Amygdala (tissue), 56 donors: Measurements from ENCODE around the gene SYNC.
"Not testable (repeated sequence)": the region's sequence is repeated elsewhere in the genome, so short reads cannot be mapped to it uniquely, and the experiment has no call there.

Experiments used
- DNase-seq, 56 donors: peaks; one replicate each; lab custom pipeline; 2025; lab: John Stamatoyannopoulos, UW

The SYNC gene

GRCh38 chr1:32695098-32695904, 7.3 kb downstream of the SYNC start:
- peak in 23 of 56 donors; percentile 1 to 59 (median 28) for DNase-seq

DNA sequence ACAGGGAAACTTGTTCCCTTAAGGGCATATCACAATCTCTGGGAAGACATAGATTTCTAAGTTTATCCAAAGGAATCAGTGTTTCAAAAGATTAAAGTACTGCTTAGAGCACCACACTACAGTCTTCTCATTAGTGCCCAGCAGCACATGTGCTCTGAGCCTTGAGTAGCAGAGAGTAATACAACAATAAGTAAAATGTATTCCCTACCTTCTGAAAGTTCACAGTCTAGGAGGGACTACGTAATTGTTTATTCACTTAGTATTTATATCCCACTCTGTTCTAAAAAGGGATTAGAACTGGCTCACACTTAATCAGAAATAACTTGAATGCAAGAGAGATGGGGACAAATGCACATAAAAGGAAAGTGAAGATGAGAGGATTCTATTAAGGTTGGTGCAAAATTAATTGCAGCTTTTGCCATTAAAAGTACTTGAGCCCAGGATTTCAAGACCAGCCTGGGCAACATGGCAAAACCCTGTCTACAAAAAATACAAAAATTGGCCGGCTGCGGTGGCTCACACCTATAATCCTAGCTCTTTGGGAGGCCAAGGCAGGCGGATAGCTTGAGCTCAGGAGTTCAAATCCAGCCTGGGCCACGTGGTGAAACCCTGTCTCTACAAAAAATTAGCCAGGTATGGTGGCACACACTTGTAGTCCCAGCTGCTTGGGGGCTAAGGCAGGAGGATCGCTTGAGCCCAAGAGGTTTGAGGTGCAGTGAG, 9.0 kb downstream of the SYNC start:
- DNase-seq, result no peak

DNA sequence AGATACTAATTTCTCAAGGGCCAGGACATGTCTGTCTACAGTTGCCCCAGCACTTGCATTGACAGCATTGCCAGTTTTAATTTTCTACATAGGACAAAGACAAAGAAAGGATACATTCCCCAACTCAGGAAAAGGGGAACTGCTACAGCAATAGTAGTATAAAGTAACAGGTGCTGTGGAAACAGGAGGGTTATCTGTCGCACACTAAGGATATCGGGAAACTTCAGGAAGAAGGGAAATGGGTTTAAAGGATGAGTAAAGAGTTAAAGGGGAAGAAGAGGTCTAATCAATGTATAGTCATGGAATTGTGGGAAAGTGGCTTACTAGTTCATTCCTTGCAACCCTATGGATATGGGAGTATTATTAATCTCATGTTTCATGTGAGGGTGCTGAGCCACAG, 16.2 kb downstream of the SYNC start:
- no peak for DNase-seq

- DNase-seq, result no peak
Measured at GRCh38 chr1:32685498-32685897, 17.1 kb downstream of the SYNC start.

DNA sequence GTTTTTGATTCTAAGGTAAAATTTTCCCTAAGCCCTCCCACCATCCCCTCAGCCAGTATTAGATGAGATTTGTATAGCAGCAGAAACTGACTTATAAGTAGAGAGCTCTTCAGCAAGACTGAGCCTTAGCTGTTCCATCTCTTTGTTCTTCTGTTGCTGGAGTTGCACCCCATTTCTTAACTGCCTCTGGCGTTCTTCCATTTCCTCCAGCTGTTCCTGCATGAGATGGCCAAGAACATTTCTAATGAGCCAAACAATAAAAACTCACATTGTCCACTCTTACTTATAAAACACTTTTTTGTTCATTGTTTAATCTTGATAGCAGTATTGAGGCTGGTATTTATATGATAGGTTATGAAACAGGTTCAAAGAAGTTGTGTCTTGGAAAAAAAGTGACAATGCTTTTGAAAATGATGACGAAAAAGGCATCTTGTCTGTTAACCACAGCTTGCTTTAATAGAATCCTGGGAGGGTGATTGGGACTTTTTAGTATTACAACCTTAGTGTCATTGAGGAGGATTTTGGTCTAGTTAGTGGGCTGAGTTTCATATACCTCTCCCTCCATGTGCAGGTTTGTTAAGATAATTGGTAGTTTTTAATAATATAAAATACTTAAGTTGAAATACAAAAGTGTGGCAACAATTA, 18.3 kb downstream of the SYNC start:
- peak in 2 of 56 donors; percentile 5 to 7 for DNase-seq

DNA sequence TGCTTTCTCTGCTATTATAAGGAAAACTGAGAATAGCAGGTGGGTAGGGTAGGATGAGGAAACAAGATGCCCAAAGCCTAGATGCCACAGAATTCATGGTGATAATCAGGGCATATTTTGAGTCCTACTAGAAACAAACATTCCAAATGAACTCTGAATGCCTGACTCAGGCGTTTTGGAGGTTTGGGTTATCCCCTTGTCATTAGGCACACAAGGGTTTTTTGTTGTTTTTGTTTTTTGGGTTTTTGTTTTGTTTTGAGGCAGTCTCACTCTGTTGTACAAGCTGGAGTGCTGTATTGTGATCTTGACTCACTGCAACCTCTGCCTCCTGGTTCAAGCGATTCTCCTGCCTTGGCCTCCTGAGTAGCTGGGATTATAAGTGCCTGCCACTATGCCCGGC, 19.2 kb downstream of the SYNC start:
- no peak for DNase-seq

GRCh38 chr1:32681999-32682398, 20.6 kb downstream of the SYNC start:
- DNase-seq, result no peak

DNA sequence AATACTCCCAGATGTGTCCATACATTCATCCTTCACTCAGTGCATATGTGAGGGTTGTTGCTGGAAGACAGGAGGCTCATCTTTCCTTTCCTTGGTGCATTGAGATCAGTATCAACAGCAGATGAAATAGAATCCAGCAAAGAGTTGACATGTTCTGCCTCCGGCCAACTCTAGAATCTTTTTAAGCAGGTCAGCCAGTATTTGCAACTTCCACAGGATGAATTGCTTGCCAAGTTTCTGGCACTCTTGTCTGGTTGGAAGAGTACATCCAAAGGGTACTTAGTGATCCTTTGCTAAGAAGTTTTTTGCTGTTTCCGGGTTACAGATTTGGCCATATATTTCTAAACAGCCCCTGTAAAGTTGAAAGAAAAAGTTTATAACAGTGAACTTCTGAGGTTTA, 21.1 kb downstream of the SYNC start:
- peak in 3 of 56 donors; percentile 9 to 13 (median 12) for DNase-seq

DNA sequence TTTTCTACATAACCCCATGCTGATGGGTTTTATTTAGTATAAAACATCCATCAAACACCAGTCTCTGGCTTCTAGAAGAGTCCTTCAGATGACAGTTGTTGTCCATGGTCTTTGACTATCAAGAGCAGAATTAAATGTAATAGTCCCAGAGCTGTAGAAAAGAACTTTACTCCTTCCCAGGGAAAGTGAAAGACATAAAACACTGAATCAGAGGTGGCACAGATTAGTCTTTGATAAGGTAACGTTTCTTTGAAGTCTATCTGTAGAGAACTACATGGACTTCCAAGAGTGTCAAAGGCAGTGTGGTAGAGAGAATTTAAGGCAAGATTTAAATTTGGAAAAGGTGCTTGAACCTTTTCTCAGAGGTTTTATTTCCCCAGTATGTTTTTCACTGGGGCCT, 21.9 kb downstream of the SYNC start:
- DNase-seq, result no peak

DNA sequence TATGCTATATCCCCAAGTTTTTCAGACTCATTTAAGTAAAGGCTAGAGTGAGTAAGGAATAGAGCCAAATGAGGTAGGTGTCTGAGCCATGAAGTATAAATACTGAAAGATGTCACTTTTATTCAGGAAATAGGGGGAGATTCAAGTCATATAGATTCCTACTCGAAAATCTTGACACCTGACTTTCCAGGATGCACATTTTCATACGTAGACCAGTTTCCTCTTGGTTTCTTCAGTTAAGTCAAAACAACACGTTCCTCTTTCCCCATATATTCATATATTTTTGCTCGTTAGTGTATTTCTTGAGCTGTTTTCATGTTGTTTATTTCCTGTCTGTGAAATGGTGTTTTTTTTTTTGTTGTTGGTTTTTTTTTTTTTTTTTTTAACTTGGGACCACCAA, 22.6 kb downstream of the SYNC start:
- not testable (repeated sequence) for DNase-seq

DNA sequence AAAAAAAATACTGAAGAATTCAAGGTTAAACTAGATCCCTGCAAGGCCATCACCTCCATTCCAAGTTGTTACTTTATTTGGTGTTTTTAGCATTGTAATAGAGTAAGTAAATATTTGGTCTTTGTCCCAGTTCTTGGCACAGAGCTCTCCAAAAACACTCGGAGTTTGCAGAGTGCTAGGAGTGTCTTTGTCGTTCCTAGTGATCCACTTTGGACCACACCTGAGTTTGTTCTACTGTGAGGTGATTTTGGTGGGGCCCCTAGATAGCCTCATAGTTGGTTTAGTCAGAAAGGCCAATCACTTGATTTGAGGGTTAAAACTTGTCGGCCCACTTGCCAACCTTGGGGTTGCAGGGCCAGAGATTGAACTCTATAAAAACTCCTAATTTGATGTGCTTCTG, 25.6 kb downstream of the SYNC start:
- DNase-seq, result no peak

GRCh38 chr1:32668716-32669115, 33.9 kb downstream of the SYNC start:
- not testable (repeated sequence) for DNase-seq

DNA sequence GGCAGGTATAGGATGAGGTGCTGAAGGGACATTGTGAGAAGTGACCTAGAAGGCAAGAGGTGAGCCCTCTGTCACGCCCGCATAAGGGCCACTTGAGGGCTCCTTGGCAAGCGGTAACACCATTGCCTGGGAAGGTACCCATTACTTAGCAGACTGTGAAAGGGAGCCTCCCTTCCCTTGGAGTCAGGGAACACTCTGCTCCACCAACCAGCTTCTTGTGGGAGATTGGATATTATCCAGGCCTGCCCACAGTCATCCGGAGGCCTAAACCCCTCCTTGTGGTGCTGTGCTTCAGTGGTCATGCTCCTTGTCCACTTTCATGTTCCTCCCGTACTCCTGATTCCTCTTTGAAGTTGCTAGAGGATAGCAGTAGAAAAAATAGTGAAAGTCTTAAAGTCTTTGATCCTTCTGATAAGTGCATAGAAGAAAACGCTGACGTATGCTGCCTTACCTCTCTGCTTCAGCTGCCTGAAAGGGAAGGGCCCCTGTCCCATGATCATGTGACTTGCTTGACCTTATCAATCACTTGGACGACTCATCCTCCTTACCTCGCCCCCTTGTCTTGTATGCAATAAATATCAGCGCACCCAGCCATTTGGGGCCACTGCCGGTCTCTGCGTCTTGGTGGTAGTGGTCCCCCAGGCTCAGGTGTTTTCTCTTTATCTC, 35.5 kb downstream of the SYNC start:
- DNase-seq, result no peak

GRCh38 chr1:32665915-32666314, 36.7 kb downstream of the SYNC start:
- DNase-seq, result no peak

DNA sequence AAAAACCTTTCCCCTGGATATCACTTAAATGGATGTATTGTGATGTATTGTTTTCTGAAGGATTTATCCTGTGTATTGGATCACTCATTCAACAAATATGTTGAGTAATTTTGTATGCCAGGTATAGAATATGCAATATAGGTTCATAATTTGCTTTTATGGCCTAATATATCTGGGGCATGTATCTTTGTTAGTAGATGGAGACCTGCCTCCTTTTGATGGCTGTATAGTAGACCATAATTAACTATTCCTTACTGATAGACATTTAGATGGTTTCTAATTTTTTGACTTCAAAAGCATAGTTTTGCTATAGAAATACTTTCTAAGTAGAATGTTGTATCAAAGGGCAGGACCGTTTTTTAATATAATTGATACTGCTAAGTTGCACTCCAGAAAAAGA, 43.0 kb downstream of the SYNC start:
- DNase-seq, result no peak

- DNase-seq, result no peak
Measured at GRCh38 chr1:32652244-32652962, 50.2 kb downstream of the SYNC start.

- DNase-seq, result peak in 6 of 56 donors; percentile 33 to 74 (median 45)
Measured at GRCh38 chr1:32651461-32652073, 51.0 kb downstream of the SYNC start.

- DNase-seq, result peak; percentile 76 to 99 (median 94)
Measured at GRCh38 chr1:32650752-32651460, 51.7 kb downstream of the SYNC start, which contains the start of gene RBBP4. RBBP4 (plus strand) TSS chr1:32651208; CDS start chr1:32651307, 99 bp downstream.

GRCh38 chr1:32650248-32650751, 52.3 kb downstream of the SYNC start, which contains the start of gene ZBTB8OS:
ZBTB8OS (minus strand) TSS chr1:32650550; CDS start chr1:32650529, 21 bp downstream.
- peak; percentile 19 to 94 (median 82) for DNase-seq
